Measurements from ENCODE around the gene SLC9A9.

SLC9A9 gene

DNA sequence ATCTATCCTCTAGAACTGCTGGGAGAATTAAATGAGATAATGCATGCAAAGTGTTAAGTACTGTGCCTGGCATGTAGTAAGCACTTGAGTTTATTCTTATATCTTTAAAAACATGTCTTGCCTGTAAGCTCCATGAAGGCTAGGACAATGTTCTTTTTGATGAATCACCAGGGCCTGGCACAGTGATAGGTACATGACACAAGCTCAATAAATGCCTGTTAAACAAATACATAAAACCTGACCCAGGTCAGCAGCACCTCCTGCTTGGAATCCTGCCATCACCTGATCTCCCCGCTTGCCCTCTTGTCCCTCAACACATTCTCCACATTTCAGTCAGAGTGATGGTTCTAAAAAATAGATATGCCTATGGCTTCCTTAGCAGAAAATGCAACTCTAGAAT, 541.9 kb downstream of the SLC9A9 start:
- no peak overlapping the region for H4K91ac ChIP-seq (ENCODE audit: low read depth, low read length)
- no peak for DNase-seq
- H3K36me3 ChIP-seq (ENCODE audit: control insufficient read depth in 1 of 2, insufficient read depth in 2 of 2, low read length in 2 of 2): no peaks in the 10 kb centered on the region
- no peak overlapping the region for H3K9ac ChIP-seq (ENCODE audit: low read length)
- no peak overlapping the region for H3K4me3 ChIP-seq (ENCODE audit: low read depth, low read length)
- no peaks in the 10 kb centered on the region for H3K4me1 ChIP-seq (ENCODE audit: control insufficient read depth in 1 of 2, insufficient read depth in 2 of 2, low read length in 2 of 2)
- no peak overlapping the region for H4K12ac ChIP-seq (ENCODE audit: low read depth, low read length)
- WGBS (ENCODE audit: extremely low coverage, insufficient coverage, insufficient read length): no CpG with 5 or more reads among the region's 1 CpG
- no peak overlapping the region for H2BK120ac ChIP-seq (ENCODE audit: insufficient read depth, low read length, poor library complexity)
- peaks cover 4% of the 10 kb centered on the region for H3K9me3 ChIP-seq (ENCODE audit: insufficient read depth, low read depth, low read length)
- no peak overlapping the region for H2AK5ac ChIP-seq (ENCODE audit: low read length)
- no peak overlapping the region for H3K18ac ChIP-seq (ENCODE audit: low read length)
- no peak overlapping the region for H3K14ac ChIP-seq (ENCODE audit: low read length)
- H3K79me2 ChIP-seq (ENCODE audit: control insufficient read depth, insufficient read depth, low read length, poor library complexity): no peaks in the 10 kb centered on the region
- no peak overlapping the region for H2AFZ ChIP-seq (ENCODE audit: insufficient read depth, low read length, poor library complexity)
- H3K23ac ChIP-seq (ENCODE audit: low read length): no peak overlapping the region
- H3K4ac ChIP-seq (ENCODE audit: low read depth, low read length): no peak overlapping the region
- H3K4me2 ChIP-seq (ENCODE audit: low read length): no peak overlapping the region
- no peak overlapping the region for H3K27ac ChIP-seq (ENCODE audit: low read depth, low read length)
- no peak overlapping the region for H2BK12ac ChIP-seq (ENCODE audit: low read length)
- H4K8ac ChIP-seq (ENCODE audit: low read depth, low read length): no peak overlapping the region
- H2BK5ac ChIP-seq (ENCODE audit: low read depth, low read length, poor library complexity): no peak overlapping the region
- H3K27me3 ChIP-seq (ENCODE audit: insufficient read depth, low read length): no peaks in the 10 kb centered on the region
- H3K79me1 ChIP-seq (ENCODE audit: low read length): no peaks in the 10 kb centered on the region

DNA sequence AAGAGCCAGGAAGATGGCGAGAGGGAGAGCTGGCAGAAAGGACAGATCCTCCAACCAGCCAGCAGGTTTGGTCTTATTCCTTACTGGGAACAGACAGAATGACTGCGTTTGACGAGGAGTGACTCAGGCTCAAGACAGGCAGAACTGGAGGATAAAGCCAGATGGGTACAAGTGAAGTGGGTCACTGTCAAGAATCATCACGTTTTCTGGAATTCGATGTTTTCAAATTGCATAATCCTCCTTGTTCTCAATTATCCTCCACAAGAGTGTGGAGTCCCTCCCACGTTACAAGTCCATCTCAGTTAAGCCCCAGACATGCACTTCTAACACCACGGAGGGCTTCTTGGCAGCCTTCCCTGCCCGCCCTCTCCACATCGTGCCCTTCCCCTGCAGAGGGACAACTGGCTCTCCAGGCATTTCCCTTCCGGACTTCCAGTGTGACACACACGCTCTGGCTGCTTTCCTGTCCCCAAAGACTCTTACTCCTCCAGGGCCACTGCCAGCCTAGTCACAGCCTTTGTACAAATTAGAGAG, 545.6 kb downstream of the SLC9A9 start:
- Histone ChIP-seq H4K91ac (ENCODE audit: low read depth, low read length) (no peak overlapping the region), H3K27ac (ENCODE audit: low read depth, low read length) (no peak overlapping the region), H4K12ac (ENCODE audit: low read depth, low read length) (no peak overlapping the region), H3K4me2 (ENCODE audit: low read length) (no peak overlapping the region), H2BK120ac (ENCODE audit: insufficient read depth, low read length, poor library complexity) (no peak overlapping the region), H3K79me2 (ENCODE audit: control insufficient read depth, insufficient read depth, low read length, poor library complexity) (no peaks in the 10 kb centered on the region), H2AK5ac (ENCODE audit: low read length) (no peak overlapping the region), H3K4me3 (ENCODE audit: low read depth, low read length) (no peak overlapping the region), H3K9ac (ENCODE audit: low read length) (no peak overlapping the region), H3K14ac (ENCODE audit: low read length) (no peak overlapping the region), H3K4me1 (ENCODE audit: control insufficient read depth in 1 of 2, insufficient read depth in 2 of 2, low read length in 2 of 2) (no peaks in the 10 kb centered on the region), H3K36me3 (ENCODE audit: control insufficient read depth in 1 of 2, insufficient read depth in 2 of 2, low read length in 2 of 2) (no peaks in the 10 kb centered on the region), H4K8ac (ENCODE audit: low read depth, low read length) (no peak overlapping the region), H3K79me1 (ENCODE audit: low read length) (no peaks in the 10 kb centered on the region), H3K4ac (ENCODE audit: low read depth, low read length) (no peak overlapping the region), H2BK12ac (ENCODE audit: low read length) (no peak overlapping the region), H2AFZ (ENCODE audit: insufficient read depth, low read length, poor library complexity) (no peak overlapping the region), H2BK5ac (ENCODE audit: low read depth, low read length, poor library complexity) (no peak overlapping the region), H3K18ac (ENCODE audit: low read length) (no peak overlapping the region), H3K27me3 (ENCODE audit: insufficient read depth, low read length) (no peaks in the 10 kb centered on the region), H3K9me3 (ENCODE audit: insufficient read depth, low read depth, low read length) (peaks cover 4% of the 10 kb centered on the region), H3K23ac (ENCODE audit: low read length) (no peak overlapping the region)
- DNase-seq: peak in 1 of 2 donors; percentile 6
- no CpG with 5 or more reads among the region's 11 CpGs for WGBS (ENCODE audit: extremely low coverage, insufficient coverage, insufficient read length)

GRCh38 chr3:143301031-143301901, 547.0 kb downstream of the SLC9A9 start:
- H3K18ac ChIP-seq (ENCODE audit: low read length): no peak overlapping the region
- WGBS (ENCODE audit: extremely low coverage, insufficient coverage, insufficient read length): no CpG with 5 or more reads among the region's 5 CpGs

GRCh38 chr3:143298886-143299535, 549.3 kb downstream of the SLC9A9 start:
- WGBS (ENCODE audit: extremely low coverage, insufficient coverage, insufficient read length): no CpG with 5 or more reads among the region's 5 CpGs

More at GRCh38 chr3:143301031-143301901, 547.0 kb downstream of the SLC9A9 start:
- DNase-seq: no peak
- Histone ChIP-seq H3K79me1 (ENCODE audit: low read length) (no peaks in the 10 kb centered on the region), H3K14ac (ENCODE audit: low read length) (no peak overlapping the region), H3K23ac (ENCODE audit: low read length) (no peak overlapping the region), H2BK12ac (ENCODE audit: low read length) (no peak overlapping the region), H3K27ac (ENCODE audit: low read depth, low read length) (no peak overlapping the region), H3K36me3 (ENCODE audit: control insufficient read depth in 1 of 2, insufficient read depth in 2 of 2, low read length in 2 of 2) (no peaks in the 10 kb centered on the region), H3K4me1 (ENCODE audit: control insufficient read depth in 1 of 2, insufficient read depth in 2 of 2, low read length in 2 of 2) (no peaks in the 10 kb centered on the region), H2AFZ (ENCODE audit: insufficient read depth, low read length, poor library complexity) (no peak overlapping the region), H3K9ac (ENCODE audit: low read length) (no peak overlapping the region), H2AK5ac (ENCODE audit: low read length) (no peak overlapping the region), H2BK5ac (ENCODE audit: low read depth, low read length, poor library complexity) (no peak overlapping the region), H4K91ac (ENCODE audit: low read depth, low read length) (no peak overlapping the region), H2BK120ac (ENCODE audit: insufficient read depth, low read length, poor library complexity) (no peak overlapping the region), H3K9me3 (ENCODE audit: insufficient read depth, low read depth, low read length) (peaks cover 4% of the 10 kb centered on the region), H3K4me2 (ENCODE audit: low read length) (no peak overlapping the region), H4K8ac (ENCODE audit: low read depth, low read length) (no peak overlapping the region), H3K4me3 (ENCODE audit: low read depth, low read length) (no peak overlapping the region), H4K12ac (ENCODE audit: low read depth, low read length) (no peak overlapping the region), H3K4ac (ENCODE audit: low read depth, low read length) (no peak overlapping the region), H3K27me3 (ENCODE audit: insufficient read depth, low read length) (no peaks in the 10 kb centered on the region), H3K79me2 (ENCODE audit: control insufficient read depth, insufficient read depth, low read length, poor library complexity) (no peaks in the 10 kb centered on the region)

More at GRCh38 chr3:143298886-143299535, 549.3 kb downstream of the SLC9A9 start:
- Histone ChIP-seq H4K8ac (ENCODE audit: low read depth, low read length) (no peak overlapping the region), H3K9ac (ENCODE audit: low read length) (no peak overlapping the region), H3K36me3 (ENCODE audit: control insufficient read depth in 1 of 2, insufficient read depth in 2 of 2, low read length in 2 of 2) (no peaks in the 10 kb centered on the region), H3K9me3 (ENCODE audit: insufficient read depth, low read depth, low read length) (peaks cover 4% of the 10 kb centered on the region), H3K23ac (ENCODE audit: low read length) (no peak overlapping the region), H3K4me3 (ENCODE audit: low read depth, low read length) (no peak overlapping the region), H3K4ac (ENCODE audit: low read depth, low read length) (no peak overlapping the region), H3K18ac (ENCODE audit: low read length) (no peak overlapping the region), H3K79me2 (ENCODE audit: control insufficient read depth, insufficient read depth, low read length, poor library complexity) (no peaks in the 10 kb centered on the region), H3K27ac (ENCODE audit: low read depth, low read length) (no peak overlapping the region), H3K4me2 (ENCODE audit: low read length) (no peak overlapping the region), H2AFZ (ENCODE audit: insufficient read depth, low read length, poor library complexity) (no peak overlapping the region), H2AK5ac (ENCODE audit: low read length) (no peak overlapping the region), H3K27me3 (ENCODE audit: insufficient read depth, low read length) (no peaks in the 10 kb centered on the region), H2BK12ac (ENCODE audit: low read length) (no peak overlapping the region), H2BK120ac (ENCODE audit: insufficient read depth, low read length, poor library complexity) (no peak overlapping the region), H2BK5ac (ENCODE audit: low read depth, low read length, poor library complexity) (no peak overlapping the region), H4K91ac (ENCODE audit: low read depth, low read length) (no peak overlapping the region), H3K79me1 (ENCODE audit: low read length) (no peaks in the 10 kb centered on the region), H3K4me1 (ENCODE audit: control insufficient read depth in 1 of 2, insufficient read depth in 2 of 2, low read length in 2 of 2) (no peaks in the 10 kb centered on the region), H4K12ac (ENCODE audit: low read depth, low read length) (no peak overlapping the region), H3K14ac (ENCODE audit: low read length) (no peak overlapping the region)
- no peak for DNase-seq
